22Rv1 (cell line): ENCODE results near the gene CALU.

Source experiments
- ZFX ChIP-seq: fragments of 450-650 bp; IDR thresholded peaks from 2 replicates; pipeline ENCODE4 v1.6.1; 2017; ENCODE audit warnings: antibody characterized with exemption, borderline replicate concordance
- TF ChIP-seq, protein P1 (sequence below): fragments of 450-650 bp; IDR thresholded peaks from 2 replicates; pipeline ENCODE4 v1.5.1; 2017; ENCODE audit warnings: mild to moderate bottlenecking

GRCh38 chr7:128795129-128795528 is 56.0 kb downstream of the CALU start:
- TF ChIP-seq, protein P1, sequence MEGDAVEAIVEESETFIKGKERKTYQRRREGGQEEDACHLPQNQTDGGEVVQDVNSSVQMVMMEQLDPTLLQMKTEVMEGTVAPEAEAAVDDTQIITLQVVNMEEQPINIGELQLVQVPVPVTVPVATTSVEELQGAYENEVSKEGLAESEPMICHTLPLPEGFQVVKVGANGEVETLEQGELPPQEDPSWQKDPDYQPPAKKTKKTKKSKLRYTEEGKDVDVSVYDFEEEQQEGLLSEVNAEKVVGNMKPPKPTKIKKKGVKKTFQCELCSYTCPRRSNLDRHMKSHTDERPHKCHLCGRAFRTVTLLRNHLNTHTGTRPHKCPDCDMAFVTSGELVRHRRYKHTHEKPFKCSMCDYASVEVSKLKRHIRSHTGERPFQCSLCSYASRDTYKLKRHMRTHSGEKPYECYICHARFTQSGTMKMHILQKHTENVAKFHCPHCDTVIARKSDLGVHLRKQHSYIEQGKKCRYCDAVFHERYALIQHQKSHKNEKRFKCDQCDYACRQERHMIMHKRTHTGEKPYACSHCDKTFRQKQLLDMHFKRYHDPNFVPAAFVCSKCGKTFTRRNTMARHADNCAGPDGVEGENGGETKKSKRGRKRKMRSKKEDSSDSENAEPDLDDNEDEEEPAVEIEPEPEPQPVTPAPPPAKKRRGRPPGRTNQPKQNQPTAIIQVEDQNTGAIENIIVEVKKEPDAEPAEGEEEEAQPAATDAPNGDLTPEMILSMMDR: no peak
- no peak for TF ChIP-seq ZFX
